Measurements from ENCODE around the gene GABBR2.

GABBR2 gene

DNA sequence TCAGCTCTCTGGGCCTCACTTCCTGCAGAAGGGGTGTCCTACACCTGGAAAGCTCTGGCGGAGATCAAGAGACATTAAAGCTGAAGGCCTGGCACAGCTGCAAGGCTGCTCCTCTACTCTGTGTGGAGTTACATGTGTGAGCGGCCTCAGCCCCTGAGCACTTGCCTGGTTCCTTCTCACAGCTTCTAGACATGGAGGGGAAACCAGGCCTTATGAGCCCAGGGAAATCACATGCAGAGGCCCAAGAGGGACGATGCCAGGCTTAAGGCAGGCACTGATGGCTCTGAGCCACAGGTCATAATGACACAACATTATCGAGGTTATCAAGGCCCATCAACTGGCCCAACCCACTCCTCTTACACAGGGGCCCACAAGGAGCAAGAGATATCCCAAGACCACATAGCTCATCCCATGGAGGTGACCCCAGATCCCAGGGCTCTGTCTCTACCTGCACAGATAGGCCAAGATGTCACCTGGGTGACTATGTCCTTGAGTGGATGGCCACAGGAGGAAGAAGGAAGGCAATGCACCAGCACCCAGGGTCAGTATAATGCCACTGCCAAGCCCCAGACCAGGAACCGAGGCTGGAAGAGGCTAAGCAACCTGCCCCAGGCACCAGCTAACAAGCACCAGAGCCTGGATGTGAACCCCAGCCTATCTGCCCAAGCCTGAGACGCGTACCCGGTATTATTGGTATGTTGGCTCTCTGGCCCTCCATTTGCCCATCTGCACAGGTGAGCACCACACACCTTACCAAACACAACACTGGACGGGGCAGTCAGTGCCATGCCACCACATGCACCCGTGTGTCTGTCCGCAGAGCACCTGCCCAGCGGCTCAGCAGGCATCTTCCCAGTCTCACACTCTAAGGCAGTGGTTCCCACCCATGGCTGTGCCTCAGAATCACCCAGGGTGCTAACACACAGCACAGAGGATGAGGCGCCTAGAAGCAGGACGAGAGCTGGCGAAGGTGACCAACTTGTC is 143.3 kb downstream of the GABBR2 start:
- DNase-seq: no peak

- no peak for DNase-seq
These were observed 144.0 kb downstream of the GABBR2 start for GRCh38 chr9:98564714-98565113.

DNA sequence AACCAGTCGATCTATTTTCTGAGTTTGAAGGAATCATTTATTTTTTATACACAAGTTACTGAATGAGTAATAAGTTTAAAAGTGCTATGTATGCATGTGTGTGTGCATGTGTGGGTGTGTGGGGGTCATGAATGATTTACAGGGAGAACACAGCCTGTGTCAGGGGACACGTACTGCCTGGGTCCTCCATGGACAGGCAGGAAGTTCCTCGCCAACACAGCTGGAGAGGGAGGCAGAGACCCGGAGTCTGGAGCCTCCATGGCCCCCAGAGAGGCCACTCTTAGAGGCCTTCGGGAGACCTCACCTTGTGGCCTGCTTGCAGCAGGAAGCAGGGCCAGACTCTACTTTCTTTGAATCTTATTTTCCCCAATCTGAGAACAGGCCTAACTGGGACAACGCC is 144.7 kb downstream of the GABBR2 start:
- no peak for DNase-seq

DNA sequence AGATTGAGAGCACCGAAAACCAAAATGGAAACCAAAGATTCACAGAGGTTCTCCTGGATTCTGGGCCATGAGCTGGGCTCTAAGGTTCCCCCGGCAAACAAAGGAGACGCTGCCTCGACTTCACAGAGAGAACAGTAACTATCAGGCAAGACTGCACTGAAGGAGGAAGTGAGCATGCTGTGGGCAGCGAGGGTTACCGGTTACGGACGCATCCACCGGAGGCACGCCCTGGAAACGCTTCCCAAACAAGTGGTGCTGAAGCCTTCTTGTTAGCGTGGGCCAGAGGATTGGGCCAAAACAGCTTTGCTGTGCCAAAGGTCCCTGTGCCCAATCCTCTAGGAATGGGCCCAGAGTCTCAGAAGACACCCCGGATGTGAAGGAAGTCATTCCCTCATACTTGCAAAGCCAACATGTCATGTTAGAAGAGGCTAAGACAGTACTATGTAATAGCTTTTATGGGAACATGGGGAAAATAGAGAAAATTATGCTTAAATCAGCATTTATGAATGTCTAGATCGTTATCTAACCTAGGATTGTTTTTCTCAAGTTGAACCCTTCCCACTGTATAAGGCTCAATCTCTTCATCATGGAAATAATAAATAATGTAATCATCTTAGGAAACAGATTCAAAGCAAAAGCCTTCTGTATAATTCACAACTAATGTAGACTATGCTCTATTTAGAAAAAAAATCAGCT is 145.4 kb downstream of the GABBR2 start:
- no peak for DNase-seq

GRCh38 chr9:98559561-98559960 is 149.2 kb downstream of the GABBR2 start:
- no peak for DNase-seq

GRCh38 chr9:98558575-98558974 is 150.2 kb downstream of the GABBR2 start:
- no peak for DNase-seq

DNA sequence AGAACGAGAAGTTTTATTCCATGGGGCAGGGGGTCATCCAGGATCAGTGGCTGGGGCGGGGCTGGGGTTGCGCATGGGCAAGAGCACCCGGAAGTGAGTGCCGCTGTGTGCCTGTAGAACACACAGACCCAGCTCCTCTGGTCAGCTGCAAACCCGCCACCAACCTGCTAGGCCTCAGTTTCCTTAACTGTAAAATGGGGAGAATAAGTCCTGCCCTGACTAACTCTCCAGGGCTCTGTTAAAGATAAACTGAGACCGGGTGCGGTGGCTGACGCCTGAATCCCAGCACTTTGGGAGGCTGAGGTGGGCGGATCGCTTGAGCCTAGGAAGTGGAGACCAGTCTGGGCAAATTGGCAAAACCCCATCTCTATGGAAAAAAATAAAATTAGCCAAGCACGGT is 152.2 kb downstream of the GABBR2 start:
- no peak for DNase-seq

- DNase-seq: no peak
These were observed 152.9 kb downstream of the GABBR2 start for GRCh38 chr9:98555651-98556465.

DNA sequence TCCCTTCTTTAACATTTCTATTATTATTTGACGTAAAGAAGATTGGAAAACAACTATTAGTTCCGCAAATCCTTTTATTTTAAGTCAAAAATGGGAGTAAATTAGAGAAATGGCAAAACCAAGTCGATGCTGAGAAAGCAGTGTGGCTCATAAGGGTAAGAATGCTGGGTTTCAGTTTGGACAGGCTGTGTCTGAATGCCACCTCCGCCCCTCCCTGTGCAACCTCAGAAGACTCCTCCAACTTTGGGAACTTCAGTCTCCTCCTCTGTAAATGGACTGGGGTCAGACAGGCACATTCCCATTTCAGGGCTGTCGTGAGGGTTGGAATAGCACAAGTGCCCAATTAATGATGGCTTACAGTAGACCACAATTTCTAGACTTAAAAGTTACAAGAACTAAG is 154.0 kb downstream of the GABBR2 start:
- no peak for DNase-seq

- DNase-seq: no peak
These were observed 156.4 kb downstream of the GABBR2 start for GRCh38 chr9:98552331-98552730.

- DNase-seq: no peak
These were observed 157.0 kb downstream of the GABBR2 start for GRCh38 chr9:98551511-98552286.

DNA sequence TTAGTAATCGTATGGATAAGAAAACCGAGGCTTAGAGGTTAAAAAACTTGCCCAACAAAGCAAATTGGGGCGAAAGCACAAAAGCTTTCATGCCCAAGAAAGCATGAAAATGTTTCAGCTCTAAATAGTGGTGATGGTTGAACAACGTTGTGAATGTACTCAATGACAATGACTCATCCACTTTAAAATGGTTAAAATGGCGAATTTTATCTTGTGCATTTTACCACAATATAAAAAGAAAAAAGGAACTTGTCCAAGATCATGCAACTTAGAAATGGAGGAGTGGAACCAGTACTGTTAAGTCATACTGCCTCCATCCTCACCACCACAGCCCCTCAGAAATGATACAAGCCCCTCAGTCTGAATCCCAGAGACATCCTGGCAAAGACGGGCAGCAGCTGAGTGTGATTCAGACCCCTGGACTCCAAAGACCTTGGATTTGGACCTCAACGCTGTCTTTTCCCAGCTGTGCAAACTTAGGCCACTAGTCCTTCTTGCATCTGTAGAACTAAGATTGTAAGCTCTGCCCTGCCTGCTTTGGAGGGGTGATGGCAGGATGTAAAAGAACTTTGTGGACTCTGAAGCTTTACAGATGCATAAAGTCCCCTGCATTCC is 158.4 kb downstream of the GABBR2 start:
- no peak for DNase-seq

DNA sequence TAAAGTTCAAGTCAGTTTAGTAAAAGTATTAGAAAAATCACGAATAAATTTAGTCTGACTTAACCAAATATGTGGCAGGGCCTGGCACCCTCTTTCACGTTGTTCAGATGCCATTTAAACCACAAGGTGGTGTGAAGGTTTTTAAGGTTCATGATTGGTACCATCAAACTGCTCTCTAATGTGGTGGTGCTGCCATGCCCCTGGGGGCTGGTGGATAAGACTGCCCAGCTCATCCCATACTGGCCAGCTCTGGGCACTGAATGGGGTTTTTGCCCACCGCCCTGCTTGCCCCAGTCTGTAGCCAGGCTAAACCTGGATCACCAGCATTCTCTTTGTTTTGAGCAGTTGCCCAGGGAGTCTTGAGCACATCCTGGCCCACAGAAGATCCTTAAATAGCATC is 159.3 kb downstream of the GABBR2 start:
- DNase-seq: no peak

GRCh38 chr9:98547606-98548005 is 161.1 kb downstream of the GABBR2 start:
- DNase-seq: no peak

DNA sequence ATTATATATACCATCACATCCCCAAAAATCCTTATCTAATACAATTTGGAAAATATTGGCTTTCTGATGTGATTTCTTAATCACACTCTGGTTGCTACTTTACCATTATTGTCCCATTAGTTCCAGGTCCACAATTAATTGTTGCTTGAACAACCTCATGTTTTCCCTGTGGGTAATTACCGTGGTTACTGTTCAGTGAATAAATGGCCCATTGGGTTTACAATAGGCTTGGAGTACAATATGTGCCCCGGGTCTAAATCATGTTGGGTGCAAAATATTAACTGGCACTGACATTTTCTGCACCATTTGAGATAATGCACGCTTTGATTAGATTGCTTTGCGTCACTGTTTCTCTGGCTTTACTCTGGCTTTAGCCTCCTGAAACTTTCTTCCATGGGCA is 163.7 kb downstream of the GABBR2 start:
- no peak for DNase-seq

DNA sequence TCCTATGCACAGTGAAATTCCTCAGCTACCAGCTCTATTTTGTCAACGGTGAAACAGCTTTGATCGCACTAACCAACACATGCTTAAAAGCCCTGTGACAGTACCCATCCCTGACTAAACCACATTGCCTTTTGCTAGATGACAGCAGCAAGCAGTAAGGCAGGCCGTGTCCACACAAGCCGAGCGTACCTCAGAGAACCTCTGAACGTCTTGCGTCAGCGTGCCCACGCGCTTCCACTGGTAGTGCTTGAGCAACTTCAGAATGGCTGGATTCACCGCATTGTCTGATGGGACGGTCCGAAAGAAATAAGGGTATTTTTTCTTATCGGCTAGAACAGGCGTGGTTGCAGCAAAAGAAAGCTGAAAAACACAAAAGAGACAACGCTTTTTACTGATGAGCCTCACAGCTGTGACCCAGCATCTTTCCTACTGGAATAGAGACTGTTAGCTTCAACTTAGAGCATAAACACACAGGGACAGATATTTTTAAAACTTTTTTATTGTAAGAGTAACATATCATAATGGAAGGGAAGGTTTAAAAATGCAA is 167.0 kb downstream of the GABBR2 start:
- DNase-seq: no peak

DNA sequence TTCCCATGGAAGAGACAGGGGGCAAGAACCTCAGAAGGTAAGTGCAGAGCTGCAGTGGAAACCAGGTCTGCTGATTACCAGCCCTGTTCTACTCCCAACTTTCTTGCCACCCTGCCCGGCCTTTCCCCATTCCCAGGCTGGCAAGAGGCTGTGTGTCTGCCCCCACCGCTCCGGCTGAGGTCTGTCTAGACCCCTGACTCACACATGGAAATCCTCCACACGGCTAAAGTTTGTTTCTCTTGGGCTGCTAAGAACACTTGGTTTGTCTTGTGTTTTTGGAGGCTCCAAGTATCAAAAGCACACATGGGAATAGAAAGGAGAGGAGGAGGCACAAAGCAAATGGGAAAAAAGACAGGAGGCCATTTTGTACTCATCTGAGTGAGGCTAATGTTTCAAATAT is 168.3 kb downstream of the GABBR2 start:
- DNase-seq: no peak

DNA sequence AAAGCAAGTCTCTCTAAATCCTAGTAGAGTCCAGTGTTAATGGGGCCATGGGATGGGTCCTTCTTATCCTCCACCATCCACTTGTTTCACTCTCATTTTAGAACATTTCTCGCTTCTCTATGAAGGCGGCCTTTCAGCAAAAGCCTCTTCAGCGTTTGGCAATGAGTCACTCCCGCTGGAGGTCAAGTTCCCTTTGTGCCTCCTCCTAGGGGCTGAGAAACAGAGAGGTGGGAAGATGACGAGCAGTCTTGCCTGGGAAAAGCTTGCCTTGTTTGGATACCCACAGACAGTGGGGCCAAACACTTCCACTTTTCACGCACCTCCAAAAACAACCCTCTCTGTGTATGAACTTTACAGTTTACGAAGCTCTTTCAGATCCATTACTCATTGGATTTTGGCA is 168.8 kb downstream of the GABBR2 start:
- no peak for DNase-seq

DNA sequence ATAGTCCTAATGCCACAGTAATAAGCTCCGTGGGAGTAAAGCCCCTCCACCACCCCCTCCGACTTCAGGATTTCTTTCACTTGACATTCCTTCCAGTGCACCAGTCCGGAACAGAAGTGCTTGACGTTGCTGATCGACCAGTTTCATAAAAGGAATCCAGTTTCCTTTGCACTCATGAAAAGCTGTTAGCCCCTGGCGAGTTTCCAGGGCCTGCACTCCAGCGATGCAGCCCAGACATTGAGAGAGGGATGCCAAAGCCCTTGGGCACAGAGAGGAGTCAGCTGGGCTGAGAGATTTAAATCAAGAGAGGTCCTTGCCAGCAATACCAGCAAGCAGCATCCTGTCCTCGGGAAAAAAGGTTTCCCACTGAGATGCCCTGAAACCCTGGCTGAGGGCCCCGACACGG is 170.1 kb downstream of the GABBR2 start:
- DNase-seq: no peak

DNA sequence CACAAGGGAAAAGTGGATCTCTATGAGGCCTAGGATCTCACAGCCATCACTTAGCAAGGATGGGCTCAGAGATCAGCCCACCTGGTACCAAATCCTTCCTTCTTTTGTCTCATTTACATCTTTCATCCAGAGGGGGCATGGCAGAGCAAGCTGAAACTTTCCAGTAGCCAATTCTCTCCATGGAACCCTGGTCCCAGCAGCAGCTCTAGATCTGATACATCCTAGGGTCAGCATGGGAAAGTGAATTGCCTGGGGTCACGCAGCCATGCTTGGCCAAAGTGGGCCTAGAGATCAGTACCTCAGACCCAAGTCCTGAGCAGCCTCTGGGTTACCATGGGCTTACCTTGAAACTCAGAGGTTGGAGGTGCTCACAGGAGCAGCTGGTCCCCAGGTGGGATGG is 170.5 kb downstream of the GABBR2 start:
- no peak for DNase-seq

DNA sequence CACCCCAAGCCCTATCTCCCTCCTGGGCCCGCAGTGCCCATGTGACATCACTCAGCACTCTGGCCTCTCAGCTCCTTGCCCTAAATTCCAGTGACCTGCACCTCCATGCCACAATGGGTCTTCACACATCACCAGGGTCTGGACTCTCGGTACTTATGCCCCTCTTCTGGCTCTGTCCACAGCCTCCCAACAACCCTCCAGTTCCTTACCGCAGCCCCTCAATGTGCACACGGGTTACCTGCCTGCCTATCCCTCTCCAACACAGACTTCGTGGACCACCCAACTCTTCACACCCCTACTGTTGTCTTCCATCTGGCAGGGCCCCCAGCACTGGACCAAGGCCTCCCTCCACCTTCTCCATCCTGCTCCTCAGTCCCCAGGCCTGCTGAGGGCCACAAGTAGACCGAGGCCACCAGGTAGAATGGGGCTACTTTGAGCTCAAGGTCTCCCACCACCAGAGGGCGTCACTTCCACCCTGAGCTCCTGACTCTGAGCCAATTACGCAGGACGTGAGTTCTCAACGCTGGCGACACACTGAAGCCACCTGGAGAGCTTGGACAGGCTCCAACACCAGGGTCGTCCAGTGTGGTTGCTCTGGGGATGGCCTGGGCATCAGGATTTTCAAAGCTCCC is 172.1 kb downstream of the GABBR2 start:
- DNase-seq: no peak
